Endometrial microvascular endothelial cells (primary cell): ENCODE results near the gene TM7SF3. TPM values are rescaled to one million over a fixed set of nuclear protein-coding genes. Genes with fewer than 3 reads are reported as not detected.
"Not testable (repeated sequence)": the region's sequence is repeated elsewhere in the genome, so short reads cannot be mapped to it uniquely, and the experiment has no call there.

Experiments
- in situ Hi-C: cut with HindIII; loops from 2 replicates; pipeline ENCODE4 v1.10.0; 2017; ENCODE audit warnings: low sequenced_read_pairs, low pct_unique_long_range_greater_than_20kb; ENCODE audit errors: inconsistent ontology term
- total RNA-seq: library from RNA; depleted of rRNA; stranded (reverse); fragments of >200 nt; gene quantifications from one replicate; pipeline ENCODE4 v1.2.3, GENCODE V29; 2015; ENCODE audit errors: inconsistent ontology term

TM7SF3 gene
- total RNA-seq, 1 donor from 2014 or later: 78.1 TPM

DNA sequence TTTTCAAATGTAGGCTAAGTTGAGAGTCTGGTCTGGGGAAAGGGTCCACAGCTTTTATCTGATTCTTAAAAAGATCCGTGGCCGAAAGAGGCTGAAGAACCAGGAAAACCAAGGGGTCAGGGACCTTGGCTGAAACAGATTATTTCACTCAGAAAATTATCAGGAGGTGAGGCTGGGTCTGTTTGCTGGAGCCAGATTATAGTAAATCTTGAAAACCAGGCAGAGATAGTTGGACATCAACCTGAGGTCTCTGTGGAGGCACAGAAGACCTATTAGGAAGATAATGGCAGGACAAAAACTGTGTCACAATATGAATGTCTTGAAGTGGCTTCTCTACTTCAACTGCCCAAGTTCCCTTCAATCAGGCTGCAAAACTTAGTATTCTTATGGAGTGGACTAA is 6.6 kb upstream of the TM7SF3 start:
- in situ Hi-C loops: no loop called here

GRCh38 chr12:27018037-27018436 is 3.9 kb upstream of the TM7SF3 start:
- in situ Hi-C loops: no loop called here

DNA sequence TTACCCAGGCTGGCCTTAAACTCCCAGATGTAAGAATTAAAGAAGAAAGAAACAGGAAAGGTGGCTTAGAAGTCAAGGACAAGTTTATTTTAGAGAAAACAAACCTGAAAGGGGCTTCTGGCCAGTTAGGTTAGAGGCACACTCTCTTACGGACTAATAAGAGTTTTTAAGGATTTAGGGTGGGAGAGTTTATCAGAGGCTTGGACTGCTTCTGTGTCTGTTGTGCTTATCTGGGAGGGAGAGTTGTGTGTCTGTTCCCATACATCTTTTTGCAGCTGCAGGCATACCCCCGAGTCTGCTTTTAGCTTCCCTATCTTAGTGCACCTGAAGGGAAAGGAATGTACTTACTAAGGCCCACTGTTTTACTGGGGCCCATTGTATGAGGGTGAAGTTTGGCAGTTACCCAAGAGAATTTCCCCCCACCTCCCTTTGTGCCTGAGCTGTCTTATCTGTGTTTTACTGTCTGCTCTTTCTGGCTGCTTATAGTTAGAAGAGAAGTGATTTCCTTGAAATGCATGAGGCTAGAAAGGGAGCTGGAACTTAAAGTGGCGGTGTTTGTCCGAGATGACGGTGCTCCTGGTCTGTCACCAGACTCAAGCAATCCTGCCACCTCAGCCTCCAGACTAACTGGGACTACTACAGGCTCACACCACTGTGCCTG is 3.1 kb upstream of the TM7SF3 start:
- in situ Hi-C loops: not testable (repeated sequence)

GRCh38 chr12:27015730-27016076 is 1.5 kb upstream of the TM7SF3 start:
- in situ Hi-C loops: no loop called here

DNA sequence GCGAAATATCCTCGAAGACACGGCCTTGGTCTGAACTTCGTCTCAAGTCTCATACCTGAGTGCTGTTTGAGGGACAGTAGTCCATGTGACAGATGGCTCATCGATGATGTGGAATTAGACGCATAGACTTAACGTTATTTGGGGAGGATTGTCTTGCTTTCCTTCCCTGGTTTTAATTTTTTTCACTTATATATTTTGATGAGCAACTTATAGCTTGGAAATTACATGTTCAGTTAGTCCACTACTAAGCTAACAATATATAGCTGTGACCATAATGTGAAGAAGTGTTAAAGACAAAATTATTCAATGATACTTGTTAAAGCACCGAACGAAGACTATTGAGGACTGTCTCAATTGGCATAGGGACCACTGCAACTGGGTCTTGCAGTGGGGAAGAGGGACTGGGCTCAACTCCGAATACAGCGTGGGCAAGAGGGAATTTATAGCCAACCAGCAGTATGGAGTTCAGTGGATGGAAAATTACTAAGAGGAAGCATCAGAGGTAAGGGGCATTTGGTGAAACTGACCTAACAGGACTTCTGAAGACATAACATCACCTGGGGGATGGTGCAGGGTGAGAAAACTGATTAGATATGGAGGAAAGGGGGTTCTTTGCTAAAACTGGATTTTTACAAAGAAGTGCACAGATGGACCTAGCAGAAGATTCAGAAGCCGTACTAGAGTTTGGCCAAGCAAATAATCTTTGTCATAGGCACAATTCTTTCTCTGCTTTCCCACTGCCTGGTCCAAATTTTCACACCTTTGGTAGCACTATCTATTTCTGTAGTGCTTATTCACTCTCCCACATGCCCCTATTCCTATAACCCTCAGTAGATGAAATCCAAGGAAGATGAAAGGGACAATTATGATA is 910 bp upstream of the TM7SF3 start:
- in situ Hi-C loops: no loop called here

DNA sequence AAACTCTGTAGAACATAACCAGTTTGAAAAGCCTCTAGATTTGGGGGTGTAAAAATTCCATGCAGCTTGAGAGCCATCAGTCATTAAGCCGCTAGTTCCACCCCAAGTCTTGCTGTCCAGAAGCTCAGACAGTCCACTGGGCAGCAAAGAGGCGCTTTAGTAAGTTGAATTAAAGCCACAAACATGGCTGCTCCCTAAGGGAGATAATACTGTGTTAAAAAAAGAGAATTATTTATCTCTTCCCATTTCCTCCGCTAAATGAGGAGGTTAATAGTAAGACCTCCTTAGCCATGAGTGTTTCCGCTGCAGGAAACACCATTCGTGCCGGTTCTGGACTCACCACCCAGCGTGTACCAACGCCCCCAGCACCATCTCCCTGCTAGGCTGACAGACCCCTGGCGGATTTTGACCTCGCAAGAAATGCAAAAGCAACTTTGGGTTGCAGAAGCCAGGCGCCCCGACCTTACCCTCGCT is 536 bp downstream of the TM7SF3 start:
- in situ Hi-C loops: no loop called here

DNA sequence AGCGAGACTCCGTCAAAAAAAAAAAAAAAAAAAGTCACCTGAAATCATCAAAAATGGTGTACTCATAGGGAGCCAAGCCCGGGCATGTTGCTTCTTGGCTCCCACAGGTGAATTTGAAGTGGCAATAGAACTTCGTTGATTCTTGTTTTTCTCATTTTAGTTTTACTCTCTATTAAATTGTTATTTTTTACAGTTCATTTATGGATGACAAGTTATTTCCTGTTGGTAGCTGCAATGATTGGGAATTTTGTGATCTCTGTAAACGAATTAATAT is 1.3 kb downstream of the TM7SF3 start:
- in situ Hi-C loops: no loop called here

GRCh38 chr12:27012239-27012981 is 1.8 kb downstream of the TM7SF3 start:
- in situ Hi-C loops: no loop called here

- in situ Hi-C loops: no loop called here
Measured at GRCh38 chr12:27009881-27010301, 4.3 kb downstream of the TM7SF3 start.

DNA sequence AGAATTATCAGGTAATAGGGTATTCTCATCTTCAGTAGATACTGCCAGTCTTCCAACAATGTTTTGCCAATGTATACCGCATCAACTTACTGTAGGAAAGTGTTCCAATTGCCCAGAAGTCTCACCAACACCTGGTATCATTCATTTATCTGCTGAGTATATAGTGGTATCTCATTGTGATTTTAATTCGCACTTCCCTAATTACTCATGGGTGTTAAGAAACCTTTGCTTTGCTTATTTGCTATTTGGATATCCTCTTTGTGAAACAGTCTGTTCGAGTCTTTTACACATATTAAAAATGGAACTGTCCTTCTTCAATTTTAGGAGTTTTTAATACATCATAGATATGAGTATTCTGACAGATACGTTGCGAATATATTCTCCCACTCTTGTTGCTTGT is 6.1 kb downstream of the TM7SF3 start:
- in situ Hi-C loops: no loop called here

- in situ Hi-C loops: no loop called here
Measured at GRCh38 chr12:27006797-27007467, 7.3 kb downstream of the TM7SF3 start.

GRCh38 chr12:27005495-27005894 is 8.7 kb downstream of the TM7SF3 start:
- in situ Hi-C loops: no loop called here

DNA sequence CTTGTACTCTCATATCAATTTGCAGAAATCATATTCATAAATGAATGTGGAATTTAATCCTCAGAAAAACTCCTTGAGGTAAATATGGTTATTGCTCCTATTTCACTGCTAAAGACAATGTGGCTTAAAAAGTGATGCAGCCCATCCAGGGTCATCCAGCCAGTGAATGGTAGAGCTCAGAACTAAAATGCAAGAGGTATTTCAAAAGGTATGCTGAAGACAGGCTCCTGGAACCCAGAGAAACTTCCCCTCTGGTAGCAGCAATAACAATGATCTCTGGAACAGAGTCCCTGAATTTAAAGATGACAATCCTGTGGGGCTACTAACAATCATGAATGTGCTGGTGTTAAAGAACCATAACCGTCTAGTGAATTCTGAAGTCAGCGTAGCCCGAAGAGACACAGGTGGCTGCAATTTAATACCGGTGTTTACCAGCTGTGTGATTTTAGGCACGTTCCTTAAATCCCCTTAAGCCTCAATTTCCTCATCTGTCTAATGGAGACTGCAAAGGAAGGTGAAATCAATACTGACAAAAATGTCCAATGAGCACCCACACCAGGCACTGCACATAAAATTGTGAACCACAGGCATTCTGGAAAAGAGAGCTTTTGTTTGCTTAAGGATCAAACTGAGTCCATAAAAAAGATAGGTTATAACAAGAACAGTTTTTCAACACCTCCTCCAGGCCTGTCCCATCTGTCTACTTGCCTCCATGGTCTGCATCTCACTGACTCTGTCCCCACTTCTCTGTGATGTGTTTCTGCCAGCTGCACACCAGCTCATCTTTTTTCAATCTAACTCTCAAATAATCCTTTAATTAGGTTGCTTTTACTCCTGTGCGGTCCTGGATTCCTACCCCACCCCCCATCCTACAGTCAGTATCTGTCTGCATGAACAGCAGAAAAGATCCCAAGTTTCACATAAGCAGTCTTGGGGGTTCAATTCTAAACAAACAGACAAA is 10.5 kb downstream of the TM7SF3 start:
- in situ Hi-C loops: no loop called here

GRCh38 chr12:27002141-27002540 is 12.0 kb downstream of the TM7SF3 start:
- in situ Hi-C loops: no loop called here

- in situ Hi-C loops: no loop called here
Measured at GRCh38 chr12:27001663-27002062, 12.5 kb downstream of the TM7SF3 start.

- in situ Hi-C loops: no loop called here
Measured at GRCh38 chr12:27000961-27001360, 13.2 kb downstream of the TM7SF3 start.

- in situ Hi-C loops: no loop called here
Measured at GRCh38 chr12:26997003-26997402, 17.2 kb downstream of the TM7SF3 start.

DNA sequence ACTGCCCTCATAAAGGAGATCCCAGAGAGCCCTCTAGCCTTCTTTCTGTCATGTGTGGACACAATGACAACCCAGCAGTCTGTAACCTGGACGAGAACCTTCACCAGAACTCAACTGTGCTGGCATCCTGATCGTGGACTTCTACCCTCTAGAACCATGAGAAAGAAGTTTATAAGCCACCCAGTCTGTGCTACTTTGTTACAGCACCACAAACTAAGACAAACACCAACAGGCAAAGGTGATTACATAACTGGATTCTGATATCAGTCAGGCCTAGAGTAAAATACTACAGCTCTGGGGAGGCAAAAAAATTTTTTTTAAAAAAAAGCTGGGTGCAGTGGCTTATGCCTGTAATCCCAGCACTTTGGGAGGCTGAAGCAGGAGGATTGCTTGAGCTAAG is 18.5 kb downstream of the TM7SF3 start:
- in situ Hi-C loops: no loop called here
